H1 (cell line): Measurements from ENCODE around the gene RETREG3. TPM values are rescaled to one million over a fixed set of nuclear protein-coding genes. Genes with fewer than 3 reads are reported as not detected.

ENCODE experiments used
- CBX8 ChIP-seq: fragments of 300-800, 300-1000 bp; sonication (generic); IDR thresholded peaks from 2 replicates; pipeline ENCODE4 v1.7.1; 2016; ENCODE audit warnings: low read depth, low read length, borderline replicate concordance
- MAX ChIP-seq: IDR thresholded peaks from 2 replicates; pipeline ENCODE4 v1.6.1; 2012; ENCODE audit warnings: inconsistent platforms
- RFX5 ChIP-seq: IDR thresholded peaks from 2 replicates; pipeline ENCODE4 v1.6.1; 2011; ENCODE audit warnings: low read depth, low read length, improper control_type of control experiment, borderline replicate concordance
- TCF12 ChIP-seq: IDR thresholded peaks from 2 replicates; pipeline ENCODE4 v1.6.1; 2011; ENCODE audit warnings: low read depth, mild to moderate bottlenecking, low read length
- polyA plus RNA-seq, 7 experiments: library from polyadenylated mRNA; depleted of rRNA in 3 of 7; stranded (reverse) in 5 of 7; unstranded in 2 of 7; fragments of >200 nt in 5 of 7; fragments of 200-250 nt in 2 of 7; gene quantifications; 1 replicate in 5 of 7; 2 replicates in 1 of 7; 4 replicates in 1 of 7; pipeline versions ENCODE4 v1.2.1 to v1.2.3, GENCODE V29; 2011 to 2013; ENCODE audit warnings: missing spikeins in 2 of 7, mixed read lengths in 2 of 7
- total RNA-seq: library from RNA; stranded (reverse); fragmentation: NEBNext Ultra II Directional; extraction: Animal tissue kit (Norgen Biotek cat#: 25700); gene quantifications from 2 replicates; pipeline ENCODE4 v1.2.1, GENCODE V29; 2021

The RETREG3 gene
- total and polyA plus RNA-seq, 2 of the 8 experiments (the other 6 are each of a cell fraction or from before 2014, with no cell fraction given), result 23.7 to 42.6 TPM

- TF ChIP-seq CBX8 (no peak), TCF12 (no peak), RFX5 (no peak), MAX (no peak)
Observed at GRCh38 chr17:42590886-42591285, 18.3 kb downstream of the RETREG3 start (continued).
